BE2C (cell line): Measurements from ENCODE around the gene CREB3.

ENCODE experiments used
- DNase-seq: peaks from one replicate; pipeline ENCODE4 v3.0.0-alpha.2; 2020
- H3K27me3 ChIP-seq: fragments of 250-450 bp; sonication (Bioruptor Pico); 2 replicates; pipeline ENCODE4 v1.5.1; 2020; ENCODE audit warnings: mild to moderate bottlenecking
- H3K36me3 ChIP-seq: fragments of 250-450 bp; sonication (Bioruptor Pico); 2 replicates; pipeline ENCODE4 v1.5.1; 2020; ENCODE audit warnings: mild to moderate bottlenecking
- H3K4me1 ChIP-seq: fragments of 250-450 bp; sonication (Bioruptor Pico); 2 replicates; pipeline ENCODE4 v1.5.1; 2020
- H3K4me3 ChIP-seq: 2 replicates; pipeline ENCODE4 v1.5.1; 2011; ENCODE audit warnings: low read depth, low read length
- H3K9me3 ChIP-seq: fragments of 250-450 bp; sonication (Bioruptor Pico); 2 replicates; pipeline ENCODE4 v1.5.1; 2020
- CTCF ChIP-seq: IDR thresholded peaks from 2 replicates; pipeline ENCODE4 v1.5.1; 2012; ENCODE audit warnings: mild to moderate bottlenecking, low read depth, low read length

CREB3 gene

GRCh38 chr9:35738924-35739323, 6.5 kb downstream of the CREB3 start:
- Histone ChIP-seq H3K4me3 (no peak overlapping the region), H3K36me3 (peaks cover 81% of the 10 kb centered on the region), H3K9me3 (no peaks in the 10 kb centered on the region), H3K27me3 (no peaks in the 10 kb centered on the region), H3K4me1 (no peaks in the 10 kb centered on the region)
- TF ChIP-seq CTCF, result no peak
- no peak for DNase-seq

DNA sequence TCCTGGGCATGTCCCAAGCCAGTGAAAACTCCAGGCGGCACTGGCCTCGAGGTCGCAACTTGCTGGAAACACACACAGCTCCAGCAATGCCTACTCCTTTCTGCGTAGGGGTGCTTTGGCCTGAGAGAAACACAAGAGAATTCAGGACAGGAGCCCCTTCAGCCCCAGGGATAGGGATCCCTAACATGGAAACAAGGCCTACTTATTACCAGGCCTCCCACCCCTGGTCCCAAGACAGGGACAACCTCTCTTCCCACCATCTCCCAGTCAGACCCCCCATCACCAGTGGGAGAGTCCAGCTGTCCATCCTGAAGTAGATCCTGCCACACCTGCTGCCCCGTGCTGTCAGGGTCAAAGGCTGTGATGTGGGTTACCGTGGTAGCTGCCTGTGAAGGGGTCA, 7.8 kb downstream of the CREB3 start:
- no peak for TF ChIP-seq CTCF
- no peaks in the 10 kb centered on the region for H3K4me1 ChIP-seq

GRCh38 chr9:35741740-35742139, 9.3 kb downstream of the CREB3 start:
- no peaks in the 10 kb centered on the region for H3K9me3 ChIP-seq
- H3K4me1 ChIP-seq, result peaks cover 3% of the 10 kb centered on the region
- no peak for DNase-seq
- no peak for TF ChIP-seq CTCF
- H3K4me3 ChIP-seq, result no peak overlapping the region
- no peaks in the 10 kb centered on the region for H3K27me3 ChIP-seq
- peaks cover 76% of the 10 kb centered on the region for H3K36me3 ChIP-seq

More for the DNA sequence above, 7.8 kb downstream of the CREB3 start:
- no peak overlapping the region for H3K4me3 ChIP-seq
- no peak for DNase-seq
- no peaks in the 10 kb centered on the region for H3K9me3 ChIP-seq
- H3K36me3 ChIP-seq, result peaks cover 90% of the 10 kb centered on the region
- H3K27me3 ChIP-seq, result no peaks in the 10 kb centered on the region

- Histone ChIP-seq H3K4me1 (peaks cover 3% of the 10 kb centered on the region), H3K27me3 (no peaks in the 10 kb centered on the region), H3K36me3 (peaks cover 59% of the 10 kb centered on the region), H3K4me3 (no peak overlapping the region), H3K9me3 (no peaks in the 10 kb centered on the region)
- no peak for DNase-seq
- TF ChIP-seq CTCF, result no peak
Measured at GRCh38 chr9:35743452-35743851, 11.0 kb downstream of the CREB3 start.

DNA sequence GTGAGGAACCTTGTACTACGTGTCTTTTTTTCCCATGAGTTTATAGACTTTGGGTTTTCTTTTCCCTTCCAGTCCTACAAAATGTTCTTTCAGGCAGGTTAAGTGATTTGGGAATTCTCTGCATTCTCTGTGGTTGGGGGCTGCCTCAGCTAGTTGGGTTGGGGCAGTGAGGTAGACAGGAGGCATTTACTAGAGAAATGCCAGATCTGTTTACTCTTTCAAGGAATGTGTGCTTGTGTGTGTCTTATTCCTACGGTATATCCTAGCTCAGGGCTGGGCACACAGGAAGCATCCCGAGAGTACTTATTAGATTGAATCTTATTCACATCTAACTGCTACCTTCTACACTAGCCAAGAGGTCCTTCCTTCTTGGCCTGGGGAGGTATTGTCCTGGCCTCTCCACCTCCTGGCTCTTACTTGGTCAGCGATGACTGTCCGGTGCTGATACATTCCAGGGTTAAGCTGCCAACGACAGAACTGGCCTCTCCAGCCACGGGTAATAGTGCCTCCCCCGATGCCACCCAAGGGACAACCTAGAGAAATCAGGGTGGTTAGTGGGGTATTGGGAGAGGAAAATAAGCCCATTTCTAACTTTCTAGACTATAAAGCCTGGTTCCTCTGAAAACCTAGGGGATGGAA, 11.5 kb downstream of the CREB3 start:
- no peaks in the 10 kb centered on the region for H3K9me3 ChIP-seq
- DNase-seq, result no peak
- peaks cover 53% of the 10 kb centered on the region for H3K36me3 ChIP-seq

DNA sequence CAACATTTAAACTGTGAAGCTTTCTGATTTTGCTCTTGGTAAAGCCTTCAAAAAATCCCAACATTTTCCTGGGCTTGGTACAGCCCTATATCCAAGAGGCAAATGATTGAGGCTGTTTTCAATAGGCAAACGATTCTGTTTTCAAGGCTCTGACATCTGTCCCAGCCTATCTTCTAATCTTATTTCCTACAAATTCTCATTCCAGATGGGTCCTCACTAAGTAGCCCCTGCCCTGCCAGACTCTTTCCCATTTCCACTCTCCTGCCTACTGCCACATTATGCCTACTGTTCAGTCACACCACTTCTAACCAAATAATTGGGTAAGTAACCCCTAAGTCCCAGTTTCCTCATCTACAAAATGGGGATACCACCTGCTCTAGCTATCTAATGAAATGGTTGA, 13.1 kb downstream of the CREB3 start:
- peak overlapping the region; percentile 92 for H3K4me3 ChIP-seq
- no peaks in the 10 kb centered on the region for H3K27me3 ChIP-seq

More for the DNA sequence above, 11.5 kb downstream of the CREB3 start:
- Histone ChIP-seq H3K4me1 (peaks cover 3% of the 10 kb centered on the region), H3K4me3 (no peak overlapping the region), H3K27me3 (no peaks in the 10 kb centered on the region)
- TF ChIP-seq CTCF, result no peak

More for the DNA sequence above, 13.1 kb downstream of the CREB3 start:
- Histone ChIP-seq H3K4me1 (peaks cover 3% of the 10 kb centered on the region), H3K36me3 (peaks cover 38% of the 10 kb centered on the region), H3K9me3 (no peaks in the 10 kb centered on the region)
- peak; percentile 38 for DNase-seq
- no peak for TF ChIP-seq CTCF
